HG02642 (cell line): Measurements from ENCODE around the gene RAB3IL1.

ENCODE experiments used
- ATAC-seq: cut with Tn5 transposase; IDR thresholded peaks from one replicate; pipeline ENCODE4 v1.9.1; 2021; ENCODE audit warnings: mild to moderate bottlenecking; ENCODE audit not compliant: unreplicated experiment, poor library complexity

Gene RAB3IL1

GRCh38 chr11:61907282-61907681 is 10.1 kb downstream of the RAB3IL1 start:
- no peak for ATAC-seq

- ATAC-seq: no peak
Measured at GRCh38 chr11:61906522-61906909, 10.8 kb downstream of the RAB3IL1 start.

- ATAC-seq: no peak
Measured at GRCh38 chr11:61905801-61906521, 11.4 kb downstream of the RAB3IL1 start.

- no peak for ATAC-seq
Measured at GRCh38 chr11:61905067-61905696, 12.2 kb downstream of the RAB3IL1 start.

- ATAC-seq: no peak
Measured at GRCh38 chr11:61904539-61905048, 12.8 kb downstream of the RAB3IL1 start.

GRCh38 chr11:61903845-61904244 is 13.5 kb downstream of the RAB3IL1 start:
- ATAC-seq: no peak

- no peak for ATAC-seq
Measured at GRCh38 chr11:61902313-61902712, 15.1 kb downstream of the RAB3IL1 start.

GRCh38 chr11:61901397-61901796 is 16.0 kb downstream of the RAB3IL1 start:
- no peak for ATAC-seq

GRCh38 chr11:61900251-61900650 is 17.1 kb downstream of the RAB3IL1 start:
- ATAC-seq: no peak

- ATAC-seq: peak; percentile 74
Measured at GRCh38 chr11:61899146-61899841, 18.1 kb downstream of the RAB3IL1 start.

GRCh38 chr11:61898247-61898582 is 19.2 kb downstream of the RAB3IL1 start:
- ATAC-seq: no peak

GRCh38 chr11:61897387-61898246 is 19.7 kb downstream of the RAB3IL1 start:
- no peak for ATAC-seq

- no peak for ATAC-seq
Measured at GRCh38 chr11:61896665-61897386, 20.5 kb downstream of the RAB3IL1 start.

- ATAC-seq: no peak
Measured at GRCh38 chr11:61895718-61896059, 21.7 kb downstream of the RAB3IL1 start.

- ATAC-seq: no peak
Measured at GRCh38 chr11:61895046-61895717, 22.2 kb downstream of the RAB3IL1 start.

GRCh38 chr11:61893981-61894380 is 23.4 kb downstream of the RAB3IL1 start:
- ATAC-seq: no peak

GRCh38 chr11:61892085-61892370 is 25.3 kb downstream of the RAB3IL1 start:
- ATAC-seq: peak; percentile 34

GRCh38 chr11:61891331-61892084 is 25.9 kb downstream of the RAB3IL1 start, which contains the start of gene FADS3:
FADS3 (minus strand) TSS chr11:61891545; CDS start chr11:61891381, 164 bp downstream.
- peak; percentile 73 for ATAC-seq
